ENCODE results near the gene FBLN2. TPM values are rescaled to one million over a fixed set of nuclear protein-coding genes. Genes with fewer than 3 reads are reported as not detected.

Gene FBLN2
- total and polyA plus RNA-seq, 7 donors: 12.8 to 59.4 (median 24.9) TPM

DNA sequence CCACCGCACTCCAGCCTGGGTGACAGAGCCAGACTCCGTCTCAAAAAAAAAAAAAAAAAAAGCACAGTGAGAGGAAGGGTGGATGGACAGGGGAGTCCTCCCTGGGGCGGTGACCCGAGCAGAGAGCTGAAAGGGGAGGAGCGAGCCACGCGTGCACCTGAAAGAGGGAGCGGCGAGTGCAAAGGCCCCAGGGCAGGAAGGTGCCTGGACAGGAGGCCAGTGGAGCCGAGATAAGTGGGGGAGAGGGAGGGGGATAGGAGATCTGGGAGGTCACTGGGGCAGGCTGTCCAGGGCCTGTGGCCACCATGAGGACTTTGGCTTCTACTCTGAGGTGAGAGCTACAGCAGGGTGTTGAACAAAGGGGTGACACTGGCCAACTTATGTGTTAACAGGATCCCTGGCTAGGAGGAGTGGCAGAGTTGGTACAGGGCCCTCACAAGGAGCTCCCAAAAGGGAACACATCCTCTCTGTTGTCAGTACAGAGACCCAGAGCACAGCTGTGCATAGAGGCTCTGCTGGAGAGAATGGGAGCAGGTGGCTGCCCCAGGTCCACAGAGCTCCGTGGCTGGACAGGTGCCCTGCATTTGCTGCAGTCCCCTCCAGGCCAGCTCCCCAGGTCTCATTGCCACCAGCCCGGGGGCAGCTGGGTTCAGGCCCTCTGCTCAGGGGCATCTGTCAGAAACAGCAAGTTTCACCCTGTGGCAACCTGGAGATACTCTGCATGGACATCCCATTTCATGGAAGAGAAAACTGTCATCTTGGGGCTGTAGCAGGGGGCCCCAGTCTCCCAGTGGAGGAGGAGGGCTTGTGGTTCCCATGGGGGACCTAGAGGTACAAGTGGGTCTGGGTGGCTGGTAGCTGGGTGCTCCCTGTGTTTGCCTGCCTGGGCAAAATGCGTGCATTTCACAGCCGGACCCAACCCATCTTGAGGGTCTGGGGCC is 28.5 kb downstream of the FBLN2 start:
- TF ChIP-seq, protein P1, sequence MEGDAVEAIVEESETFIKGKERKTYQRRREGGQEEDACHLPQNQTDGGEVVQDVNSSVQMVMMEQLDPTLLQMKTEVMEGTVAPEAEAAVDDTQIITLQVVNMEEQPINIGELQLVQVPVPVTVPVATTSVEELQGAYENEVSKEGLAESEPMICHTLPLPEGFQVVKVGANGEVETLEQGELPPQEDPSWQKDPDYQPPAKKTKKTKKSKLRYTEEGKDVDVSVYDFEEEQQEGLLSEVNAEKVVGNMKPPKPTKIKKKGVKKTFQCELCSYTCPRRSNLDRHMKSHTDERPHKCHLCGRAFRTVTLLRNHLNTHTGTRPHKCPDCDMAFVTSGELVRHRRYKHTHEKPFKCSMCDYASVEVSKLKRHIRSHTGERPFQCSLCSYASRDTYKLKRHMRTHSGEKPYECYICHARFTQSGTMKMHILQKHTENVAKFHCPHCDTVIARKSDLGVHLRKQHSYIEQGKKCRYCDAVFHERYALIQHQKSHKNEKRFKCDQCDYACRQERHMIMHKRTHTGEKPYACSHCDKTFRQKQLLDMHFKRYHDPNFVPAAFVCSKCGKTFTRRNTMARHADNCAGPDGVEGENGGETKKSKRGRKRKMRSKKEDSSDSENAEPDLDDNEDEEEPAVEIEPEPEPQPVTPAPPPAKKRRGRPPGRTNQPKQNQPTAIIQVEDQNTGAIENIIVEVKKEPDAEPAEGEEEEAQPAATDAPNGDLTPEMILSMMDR (IDR thresholded peaks at IDR 0.05): no peak
- H3K9me3 ChIP-seq: no peaks in the 10 kb centered on the region
- intact Hi-C loops (cut with DNase I): no loop called here
- no peak for ATAC-seq
- H3K36me3 ChIP-seq (ENCODE audit: insufficient read depth in 1 of 2, low read depth in 1 of 2): no peaks in the 10 kb centered on the region
- H3K27me3 ChIP-seq (ENCODE audit: insufficient read depth in 3 of 3, low read length in 2 of 3): no peaks in the 10 kb centered on the region
- H3K4me3 ChIP-seq: no peak overlapping the region
- 84 to 89% (median 89%) methylated on average over 12 to 14 of the region's 14 CpGs for WGBS, 3 donors
- DNase-seq: peak in 1 of 2 donors; percentile 41
- no peaks in the 10 kb centered on the region for H3K4me1 ChIP-seq
- H3K27ac ChIP-seq: no peak overlapping the region

DNA sequence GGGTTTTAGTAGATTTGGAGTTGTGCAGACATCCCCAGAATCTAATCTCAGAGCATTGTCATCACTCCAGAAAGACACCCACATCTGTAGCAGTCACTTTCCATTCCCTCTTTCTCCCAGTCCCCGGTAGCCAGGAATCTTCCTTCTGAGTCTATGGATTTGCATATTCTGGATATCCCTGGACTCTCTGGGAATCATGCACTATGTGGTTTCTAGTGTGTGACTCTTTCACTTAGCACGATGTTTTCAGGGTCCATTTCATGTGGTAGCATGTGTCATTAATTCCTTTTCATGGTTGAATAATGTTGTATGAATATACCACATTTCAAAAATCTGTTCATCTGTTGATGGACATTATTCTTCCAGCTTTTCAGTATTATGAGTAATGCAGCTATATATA is 29.3 kb downstream of the FBLN2 start:
- intact Hi-C loops (cut with DNase I): no loop called here
- H3K27ac ChIP-seq: no peak overlapping the region
- no peak overlapping the region for H3K4me3 ChIP-seq
- no peaks in the 10 kb centered on the region for H3K9me3 ChIP-seq
- DNase-seq (no peak), ATAC-seq (no peak)
- TF ChIP-seq, protein P1 (IDR thresholded peaks at IDR 0.05): no peak
- 46 to 51% (median 51%) methylated on average over 2 of the region's 2 CpGs for WGBS, 3 donors
- H3K36me3 ChIP-seq (ENCODE audit: insufficient read depth in 1 of 2, low read depth in 1 of 2): no peaks in the 10 kb centered on the region
- no peaks in the 10 kb centered on the region for H3K27me3 ChIP-seq (ENCODE audit: insufficient read depth in 3 of 3, low read length in 2 of 3)
- H3K4me1 ChIP-seq: no peaks in the 10 kb centered on the region

DNA sequence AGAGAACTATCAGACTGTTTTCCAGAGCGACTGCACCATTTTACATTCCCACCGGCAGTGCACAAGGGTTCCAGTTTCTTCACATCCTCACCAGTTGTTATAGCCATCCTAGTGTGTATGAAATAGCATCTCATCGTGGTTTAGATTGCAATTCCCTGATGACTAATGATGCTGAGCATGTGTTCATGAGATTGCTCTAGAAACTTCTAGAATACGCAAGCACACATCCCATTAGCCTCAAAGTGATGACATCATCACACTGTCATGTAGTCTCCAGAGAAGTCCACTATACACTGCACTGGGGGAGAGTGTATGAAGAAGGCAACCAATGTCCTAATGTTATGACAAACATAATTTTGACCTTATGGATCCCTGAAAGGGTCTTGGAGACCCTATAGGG is 30.1 kb downstream of the FBLN2 start:
- no peak for DNase-seq
- H3K9me3 ChIP-seq: no peaks in the 10 kb centered on the region

DNA sequence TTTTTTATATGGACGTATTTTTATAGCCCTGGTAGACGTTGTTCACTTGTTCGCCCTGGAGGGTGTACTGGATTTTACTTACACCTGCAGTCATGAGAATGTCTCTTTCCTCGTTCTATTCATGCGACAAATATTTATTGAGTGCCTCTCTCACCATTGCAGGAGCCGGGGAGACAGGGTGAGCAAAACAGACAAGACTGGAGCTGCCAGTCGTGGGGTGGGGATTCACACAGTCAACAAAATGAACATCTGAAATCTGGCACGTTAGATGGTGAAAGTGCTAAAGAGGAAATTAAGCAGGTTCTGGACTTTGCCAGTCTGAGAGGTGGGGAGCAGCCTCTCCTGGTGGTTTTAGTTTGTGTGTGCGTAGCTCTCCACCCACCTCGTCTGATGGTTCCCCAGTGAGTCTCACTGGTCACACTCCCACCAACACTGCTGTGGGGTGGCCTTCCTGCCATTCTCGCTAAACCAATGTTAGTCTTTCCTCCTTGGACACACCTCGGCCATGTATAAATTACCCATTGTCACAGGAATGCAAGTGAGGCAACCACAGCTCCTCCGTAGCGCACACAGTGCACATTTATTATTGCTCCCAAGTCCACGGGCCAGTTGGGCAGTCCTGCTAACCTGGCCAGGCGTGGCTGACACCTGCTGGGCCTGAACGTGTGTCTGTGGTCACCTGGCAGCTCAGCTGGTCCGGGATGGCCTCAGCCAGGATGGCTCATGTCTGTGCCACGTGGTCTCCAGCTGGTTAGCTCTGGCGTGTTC is 31.5 kb downstream of the FBLN2 start:
- Histone ChIP-seq H3K27ac (no peak overlapping the region), H3K4me1 (no peaks in the 10 kb centered on the region), H3K4me3 (no peak overlapping the region), H3K36me3 (ENCODE audit: insufficient read depth in 1 of 2, low read depth in 1 of 2) (no peaks in the 10 kb centered on the region), H3K27me3 (ENCODE audit: insufficient read depth in 3 of 3, low read length in 2 of 3) (no peaks in the 10 kb centered on the region), H3K9me3 (no peaks in the 10 kb centered on the region)
- ATAC-seq (no peak), DNase-seq (no peak)
- intact Hi-C loops (cut with DNase I): no loop called here
- 63 to 72% (median 65%) methylated on average over 20 of the region's 20 CpGs for WGBS, 3 donors
- TF ChIP-seq, protein P1 (IDR thresholded peaks at IDR 0.05): no peak

More for the DNA sequence above, 30.1 kb downstream of the FBLN2 start:
- intact Hi-C loops (cut with DNase I): no loop called here
- no peaks in the 10 kb centered on the region for H3K4me1 ChIP-seq
- no peak overlapping the region for H3K4me3 ChIP-seq
- TF ChIP-seq, protein P1 (IDR thresholded peaks at IDR 0.05): no peak
- H3K27ac ChIP-seq: no peak overlapping the region
- ATAC-seq: peak in 2 of 4 donors; percentile 28 to 36
- H3K36me3 ChIP-seq (ENCODE audit: insufficient read depth in 1 of 2, low read depth in 1 of 2): no peaks in the 10 kb centered on the region
- no peaks in the 10 kb centered on the region for H3K27me3 ChIP-seq (ENCODE audit: insufficient read depth in 3 of 3, low read length in 2 of 3)
- WGBS, 3 donors: 57 to 66% (median 57%) methylated on average over 4 of the region's 4 CpGs
